Activated naive CD4-positive, alpha-beta T cell treated with anti-CD3 and anti-CD28 coated beads, Interleukin-2, amount 10 ng/mL, durations not matched to agents 7 days and 5 days (primary cell): Measurements from ENCODE around the gene ASB10.
A peak's percentile ranks its signal among the peaks of the same experiment; 100 is the strongest.

Experiments
- CTCF ChIA-PET: fragments of 350-600 bp; sonication (Branson Sonifier 250); formaldehyde crosslinking; loops from one replicate; lab custom pipeline; 2021; ENCODE audit warnings: antibody characterized with exemption; lab: Charles Lee
- DNase-seq: peaks from one replicate; pipeline ENCODE4 v3.0.0-alpha.2; 2020
- H3K27ac Mint-ChIP-seq: one replicate; pipeline ENCODE4 v1.8.0; 2021; ENCODE audit warnings: mild to moderate bottlenecking, moderate library complexity, mixed read lengths
- H3K27me3 Mint-ChIP-seq: one replicate; pipeline ENCODE4 v1.8.0; 2021; ENCODE audit warnings: mild to moderate bottlenecking, mixed read lengths
- H3K36me3 Mint-ChIP-seq: one replicate; pipeline ENCODE4 v1.8.0; 2021; ENCODE audit warnings: mixed read lengths
- H3K4me1 Mint-ChIP-seq: one replicate; pipeline ENCODE4 v1.8.0; 2021; ENCODE audit warnings: mixed read lengths
- H3K4me3 Mint-ChIP-seq: one replicate; pipeline ENCODE4 v1.8.0; 2021; ENCODE audit warnings: mild to moderate bottlenecking, moderate library complexity, mixed read lengths
- H3K9me3 Mint-ChIP-seq: one replicate; pipeline ENCODE4 v1.8.0; 2021; ENCODE audit warnings: mixed read lengths

Gene ASB10

GRCh38 chr7:151148319-151149259, 38.5 kb downstream of the ASB10 start:
- Mint-ChIP-seq H3K9me3 (no peaks in the 10 kb centered on the region), H3K36me3 (no peaks in the 10 kb centered on the region), H3K4me1 (no peaks in the 10 kb centered on the region), H3K27ac (no peak overlapping the region), H3K27me3 (peaks cover 39% of the 10 kb centered on the region), H3K4me3 (no peak overlapping the region)
- peak; percentile 5 for DNase-seq
- CTCF ChIA-PET, result interaction anchor here (1.2 to 1.7 kb wide), 5 partner anchors 19 to 186 kb away, joined by 3 to 4 read pairs (median 3); no protein-coding TSS in a partner anchor

- H3K36me3 Mint-ChIP-seq, result no peaks in the 10 kb centered on the region
- no peaks in the 10 kb centered on the region for H3K4me1 Mint-ChIP-seq
- peak; percentile 11 for DNase-seq
- H3K27ac Mint-ChIP-seq, result no peak overlapping the region
- no peaks in the 10 kb centered on the region for H3K9me3 Mint-ChIP-seq
- peaks cover 39% of the 10 kb centered on the region for H3K27me3 Mint-ChIP-seq
- CTCF ChIA-PET, result interaction anchor here (0.7 to 1.4 kb wide), 4 partner anchors 21 to 97 kb away, joined by 3 to 4 read pairs (median 3); no protein-coding TSS in a partner anchor
- no peak overlapping the region for H3K4me3 Mint-ChIP-seq
Observed at GRCh38 chr7:151146761-151147160, 40.3 kb downstream of the ASB10 start.

- no peaks in the 10 kb centered on the region for H3K4me1 Mint-ChIP-seq
- H3K4me3 Mint-ChIP-seq, result no peak overlapping the region
- H3K36me3 Mint-ChIP-seq, result no peaks in the 10 kb centered on the region
- peaks cover 33% of the 10 kb centered on the region for H3K27me3 Mint-ChIP-seq
- no peak for DNase-seq
- H3K9me3 Mint-ChIP-seq, result no peaks in the 10 kb centered on the region
- H3K27ac Mint-ChIP-seq, result no peak overlapping the region
- CTCF ChIA-PET, result interaction anchor here (1.3 kb wide), 1 partner anchor 10 kb away, joined by 3 read pairs; no protein-coding TSS in a partner anchor
Observed at GRCh38 chr7:151144387-151144786, 42.7 kb downstream of the ASB10 start.

- H3K9me3 Mint-ChIP-seq, result no peaks in the 10 kb centered on the region
- H3K36me3 Mint-ChIP-seq, result no peaks in the 10 kb centered on the region
- no peaks in the 10 kb centered on the region for H3K4me1 Mint-ChIP-seq
- CTCF ChIA-PET, result interaction anchor here (1.3 to 1.4 kb wide), 2 partner anchors 11 to 19 kb away, joined by 3 to 4 read pairs; no protein-coding TSS in a partner anchor
- no peak overlapping the region for H3K4me3 Mint-ChIP-seq
- peak; percentile 13 for DNase-seq
- peaks cover 24% of the 10 kb centered on the region for H3K27me3 Mint-ChIP-seq
- H3K27ac Mint-ChIP-seq, result no peak overlapping the region
Observed at GRCh38 chr7:151143261-151144015, 43.6 kb downstream of the ASB10 start.

- Mint-ChIP-seq H3K27me3 (peaks cover 16% of the 10 kb centered on the region), H3K27ac (no peak overlapping the region), H3K36me3 (no peaks in the 10 kb centered on the region), H3K9me3 (no peaks in the 10 kb centered on the region), H3K4me3 (no peak overlapping the region), H3K4me1 (no peaks in the 10 kb centered on the region)
- DNase-seq, result peak; percentile 10
- CTCF ChIA-PET, result interaction anchor here (1.4 kb wide), 1 partner anchor 19 kb away, joined by 4 read pairs; no protein-coding TSS in a partner anchor
Observed at GRCh38 chr7:151142686-151143040, 44.4 kb downstream of the ASB10 start.

- H3K9me3 Mint-ChIP-seq, result no peaks in the 10 kb centered on the region
- peak; percentile 16 for DNase-seq
- no peak overlapping the region for H3K4me3 Mint-ChIP-seq
- H3K4me1 Mint-ChIP-seq, result no peaks in the 10 kb centered on the region
- no peak overlapping the region for H3K27ac Mint-ChIP-seq
- CTCF ChIA-PET, result interaction anchor here (1.1 to 1.4 kb wide), 2 partner anchors 18 kb away, joined by 3 to 4 read pairs; no protein-coding TSS in a partner anchor
- peaks cover 11% of the 10 kb centered on the region for H3K27me3 Mint-ChIP-seq
- H3K36me3 Mint-ChIP-seq, result no peaks in the 10 kb centered on the region
Observed at GRCh38 chr7:151141855-151142685, 45.0 kb downstream of the ASB10 start.

GRCh38 chr7:151141311-151141854, 45.7 kb downstream of the ASB10 start:
- no peaks in the 10 kb centered on the region for H3K36me3 Mint-ChIP-seq
- peak; percentile 19 for DNase-seq
- no peaks in the 10 kb centered on the region for H3K4me1 Mint-ChIP-seq
- no peak overlapping the region for H3K4me3 Mint-ChIP-seq
- H3K9me3 Mint-ChIP-seq, result no peaks in the 10 kb centered on the region
- CTCF ChIA-PET, result interaction anchor here (1.1 to 1.6 kb wide), 2 partner anchors 17 to 103 kb away, joined by 3 read pairs; no protein-coding TSS in a partner anchor
- H3K27ac Mint-ChIP-seq, result no peak overlapping the region
- H3K27me3 Mint-ChIP-seq, result peaks cover 4% of the 10 kb centered on the region

GRCh38 chr7:151140826-151141225, 46.2 kb downstream of the ASB10 start:
- Mint-ChIP-seq H3K36me3 (no peaks in the 10 kb centered on the region), H3K4me1 (no peaks in the 10 kb centered on the region), H3K9me3 (no peaks in the 10 kb centered on the region), H3K27me3 (no peaks in the 10 kb centered on the region), H3K27ac (no peak overlapping the region), H3K4me3 (no peak overlapping the region)
- peak; percentile 1 for DNase-seq
- CTCF ChIA-PET, result interaction anchor here (1.1 to 2.3 kb wide), 3 partner anchors 17 to 103 kb away, joined by 3 to 5 read pairs (median 3); no protein-coding TSS in a partner anchor

- no peaks in the 10 kb centered on the region for H3K27me3 Mint-ChIP-seq
- no peaks in the 10 kb centered on the region for H3K4me1 Mint-ChIP-seq
- H3K27ac Mint-ChIP-seq, result no peak overlapping the region
- DNase-seq, result peak; percentile 15
- CTCF ChIA-PET, result interaction anchor here (0.6 to 2.3 kb wide), 5 partner anchors 16 to 105 kb away, joined by 3 to 5 read pairs (median 3); no protein-coding TSS in a partner anchor
- no peak overlapping the region for H3K4me3 Mint-ChIP-seq
- no peaks in the 10 kb centered on the region for H3K36me3 Mint-ChIP-seq
- H3K9me3 Mint-ChIP-seq, result no peaks in the 10 kb centered on the region
Observed at GRCh38 chr7:151139791-151140190, 47.3 kb downstream of the ASB10 start.

- CTCF ChIA-PET, result interaction anchor here (0.6 to 2.3 kb wide), 4 partner anchors 16 to 105 kb away, joined by 3 to 5 read pairs (median 4); no protein-coding TSS in a partner anchor
- Mint-ChIP-seq H3K9me3 (no peaks in the 10 kb centered on the region), H3K4me3 (no peak overlapping the region), H3K36me3 (no peaks in the 10 kb centered on the region), H3K27ac (no peak overlapping the region), H3K4me1 (no peaks in the 10 kb centered on the region), H3K27me3 (no peaks in the 10 kb centered on the region)
- DNase-seq, result peak; percentile 8
Observed at GRCh38 chr7:151139071-151139790, 47.8 kb downstream of the ASB10 start.

GRCh38 chr7:151138153-151138851, 48.7 kb downstream of the ASB10 start:
- H3K27me3 Mint-ChIP-seq, result no peaks in the 10 kb centered on the region
- H3K4me1 Mint-ChIP-seq, result no peaks in the 10 kb centered on the region
- no peak overlapping the region for H3K4me3 Mint-ChIP-seq
- DNase-seq, result peak; percentile 17
- H3K27ac Mint-ChIP-seq, result no peak overlapping the region
- H3K36me3 Mint-ChIP-seq, result no peaks in the 10 kb centered on the region
- H3K9me3 Mint-ChIP-seq, result no peaks in the 10 kb centered on the region
- CTCF ChIA-PET, result interaction anchor here (1.2 to 2.3 kb wide), 2 partner anchors 31 to 106 kb away, joined by 4 to 5 read pairs; no protein-coding TSS in a partner anchor

- no peaks in the 10 kb centered on the region for H3K9me3 Mint-ChIP-seq
- H3K27ac Mint-ChIP-seq, result no peak overlapping the region
- no peaks in the 10 kb centered on the region for H3K4me1 Mint-ChIP-seq
- no peak overlapping the region for H3K4me3 Mint-ChIP-seq
- CTCF ChIA-PET, result no interaction called here
- H3K27me3 Mint-ChIP-seq, result no peaks in the 10 kb centered on the region
- DNase-seq, result peak; percentile 8
- no peaks in the 10 kb centered on the region for H3K36me3 Mint-ChIP-seq
Observed at GRCh38 chr7:151137791-151138152, 49.3 kb downstream of the ASB10 start.
